Measurements from ENCODE around the gene PIN1. TPM values are rescaled to one million over a fixed set of nuclear protein-coding genes. Genes with fewer than 3 reads are reported as not detected.

PIN1 gene
- total RNA-seq, 1 donor from 2014 or later: 109 TPM

- H3K27ac Mint-ChIP-seq (ENCODE audit: unreplicated experiment): no peak overlapping the region
- Histone ChIP-seq H2AFZ (ENCODE audit: low read depth, low read length) (no peak overlapping the region), H3K9me3 (ENCODE audit: insufficient read depth, low read depth, low read length) (no peaks in the 10 kb centered on the region), H3K4me3 (ENCODE audit: insufficient read depth, low read depth, low read length) (no peak overlapping the region), H3K27ac (ENCODE audit: low read depth, low read length) (no peak overlapping the region), H4K20me1 (ENCODE audit: insufficient read depth, low read length) (peaks cover 6% of the 10 kb centered on the region), H3K79me2 (ENCODE audit: insufficient read depth, low read length) (peaks cover 10% of the 10 kb centered on the region), H3K36me3 (ENCODE audit: insufficient read depth, low read length) (peaks cover 11% of the 10 kb centered on the region), H3K4me1 (ENCODE audit: insufficient read depth, low read length) (no peaks in the 10 kb centered on the region), H3K9ac (ENCODE audit: low read length) (no peak overlapping the region), H3K4me2 (ENCODE audit: low read length) (no peak overlapping the region), H3K27me3 (ENCODE audit: insufficient read depth, low read length) (no peaks in the 10 kb centered on the region)
- no peaks in the 10 kb centered on the region for H3K27me3 Mint-ChIP-seq (ENCODE audit: low read depth, unreplicated experiment)
- H3K4me3 Mint-ChIP-seq (ENCODE audit: unreplicated experiment): no peak overlapping the region
- peaks cover 7% of the 10 kb centered on the region for H3K36me3 Mint-ChIP-seq (ENCODE audit: low read depth, unreplicated experiment)
- TF ChIP-seq EZH2 (IDR thresholded peaks at IDR 0.05; ENCODE audit: insufficient read depth, low read length): no peak
- TF ChIP-seq, protein P1, sequence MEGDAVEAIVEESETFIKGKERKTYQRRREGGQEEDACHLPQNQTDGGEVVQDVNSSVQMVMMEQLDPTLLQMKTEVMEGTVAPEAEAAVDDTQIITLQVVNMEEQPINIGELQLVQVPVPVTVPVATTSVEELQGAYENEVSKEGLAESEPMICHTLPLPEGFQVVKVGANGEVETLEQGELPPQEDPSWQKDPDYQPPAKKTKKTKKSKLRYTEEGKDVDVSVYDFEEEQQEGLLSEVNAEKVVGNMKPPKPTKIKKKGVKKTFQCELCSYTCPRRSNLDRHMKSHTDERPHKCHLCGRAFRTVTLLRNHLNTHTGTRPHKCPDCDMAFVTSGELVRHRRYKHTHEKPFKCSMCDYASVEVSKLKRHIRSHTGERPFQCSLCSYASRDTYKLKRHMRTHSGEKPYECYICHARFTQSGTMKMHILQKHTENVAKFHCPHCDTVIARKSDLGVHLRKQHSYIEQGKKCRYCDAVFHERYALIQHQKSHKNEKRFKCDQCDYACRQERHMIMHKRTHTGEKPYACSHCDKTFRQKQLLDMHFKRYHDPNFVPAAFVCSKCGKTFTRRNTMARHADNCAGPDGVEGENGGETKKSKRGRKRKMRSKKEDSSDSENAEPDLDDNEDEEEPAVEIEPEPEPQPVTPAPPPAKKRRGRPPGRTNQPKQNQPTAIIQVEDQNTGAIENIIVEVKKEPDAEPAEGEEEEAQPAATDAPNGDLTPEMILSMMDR (IDR thresholded peaks at IDR 0.05; ENCODE audit: insufficient read depth, low read depth, low read length): no peak
- DNase-seq (ENCODE audit: low read depth) (no peak), FAIRE-seq (no peak)
- no peaks in the 10 kb centered on the region for H3K9me3 Mint-ChIP-seq (ENCODE audit: unreplicated experiment)
- no peaks in the 10 kb centered on the region for H3K4me1 Mint-ChIP-seq (ENCODE audit: low read depth, unreplicated experiment)
Observed at GRCh38 chr19:9808855-9809824, 26.0 kb upstream of the PIN1 start.

GRCh38 chr19:9811139-9811538 is 24.0 kb upstream of the PIN1 start:
- Histone ChIP-seq H4K20me1 (ENCODE audit: insufficient read depth, low read length) (peaks cover 9% of the 10 kb centered on the region), H3K36me3 (ENCODE audit: insufficient read depth, low read length) (peaks cover 11% of the 10 kb centered on the region), H3K9ac (ENCODE audit: low read length) (no peak overlapping the region), H3K27ac (ENCODE audit: low read depth, low read length) (no peak overlapping the region), H3K4me3 (ENCODE audit: insufficient read depth, low read depth, low read length) (no peak overlapping the region), H3K4me2 (ENCODE audit: low read length) (no peak overlapping the region), H2AFZ (ENCODE audit: low read depth, low read length) (no peak overlapping the region), H3K9me3 (ENCODE audit: insufficient read depth, low read depth, low read length) (no peaks in the 10 kb centered on the region), H3K79me2 (ENCODE audit: insufficient read depth, low read length) (peaks cover 26% of the 10 kb centered on the region), H3K4me1 (ENCODE audit: insufficient read depth, low read length) (no peaks in the 10 kb centered on the region), H3K27me3 (ENCODE audit: insufficient read depth, low read length) (no peaks in the 10 kb centered on the region)
- Mint-ChIP-seq H3K4me1 (ENCODE audit: low read depth, unreplicated experiment) (no peaks in the 10 kb centered on the region), H3K27me3 (ENCODE audit: low read depth, unreplicated experiment) (no peaks in the 10 kb centered on the region), H3K27ac (ENCODE audit: unreplicated experiment) (no peak overlapping the region), H3K36me3 (ENCODE audit: low read depth, unreplicated experiment) (peaks cover 14% of the 10 kb centered on the region), H3K9me3 (ENCODE audit: unreplicated experiment) (no peaks in the 10 kb centered on the region), H3K4me3 (ENCODE audit: unreplicated experiment) (no peak overlapping the region)
- DNase-seq (ENCODE audit: low read depth): no peak
- TF ChIP-seq EZH2 (IDR thresholded peaks at IDR 0.05; ENCODE audit: insufficient read depth, low read length): no peak
- TF ChIP-seq, protein P1 (IDR thresholded peaks at IDR 0.05; ENCODE audit: insufficient read depth, low read depth, low read length): no peak
- FAIRE-seq: no peak
